Testis (tissue), 2 donors: Measurements from ENCODE around the gene RAD52.

Source experiments
- CTCF ChIP-seq, 3 experiments: fragments of 450-650 bp in 2 of 3; fragments of 200-600 bp in 1 of 3; sonication (generic) in 1 of 3; IDR thresholded peaks; one replicate each; pipeline ENCODE4 v1.5.1; 2016 to 2019; ENCODE audit warnings: antibody characterized with exemption in 3 of 3, mild to moderate bottlenecking in 2 of 3, moderate library complexity in 1 of 3
- POLR2A ChIP-seq: fragments of 450-650 bp; IDR thresholded peaks from one replicate; pipeline ENCODE4 v1.6.1; 2017; ENCODE audit warnings: antibody characterized with exemption, mild to moderate bottlenecking, moderate library complexity

DNA sequence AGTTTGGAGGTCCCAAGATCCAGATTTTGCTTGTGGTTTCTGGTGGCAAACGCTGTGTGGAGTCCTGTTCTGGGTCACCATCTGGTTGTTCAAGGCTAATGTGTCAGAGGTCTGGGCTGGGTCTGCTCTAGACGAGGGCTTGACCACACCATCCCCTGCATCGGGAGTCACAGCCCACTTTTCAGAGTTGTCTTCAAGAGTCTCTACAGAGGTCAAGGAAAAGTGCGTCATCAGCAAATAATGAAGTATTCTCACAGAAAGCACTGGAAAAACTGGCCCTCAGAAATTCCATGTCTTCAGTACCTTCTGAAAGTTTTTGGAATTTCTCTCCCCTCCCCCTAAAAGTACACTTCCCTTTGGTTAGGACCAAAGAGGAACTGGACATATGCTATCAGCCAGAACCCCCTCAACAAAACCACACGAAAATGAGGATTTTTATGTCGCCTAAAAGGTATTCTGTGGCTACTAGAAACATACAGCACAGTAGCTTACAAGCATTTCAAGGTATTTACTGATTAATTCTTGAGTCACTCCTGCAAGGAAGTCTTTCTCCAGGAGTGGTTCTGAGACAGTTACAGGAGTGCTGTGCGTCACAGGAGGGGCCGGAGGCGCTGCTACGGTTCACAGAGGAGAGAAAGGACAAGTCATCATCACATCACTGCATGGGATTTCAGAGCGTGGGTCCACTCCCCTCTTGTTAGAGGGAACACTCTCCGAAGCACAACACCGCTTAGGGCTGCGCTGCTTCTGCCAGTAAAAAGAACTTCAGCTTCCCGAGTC is 35.4 kb downstream of the RAD52 start:
- no peak for TF ChIP-seq POLR2A
- no peak for TF ChIP-seq CTCF (IDR thresholded peaks at IDR 0.05)
